T-helper 22 cell (primary cell): Measurements from ENCODE around the gene SPOCK2.

Experiments used
- DNase-seq: peaks from one replicate; pipeline ENCODE4 v3.0.0-alpha.2; 2020; ENCODE audit warnings: low read depth

The SPOCK2 gene

GRCh38 chr10:72011016-72011415 lies 77.3 kb downstream of the SPOCK2 start:
- DNase-seq: no peak

- no peak for DNase-seq
These were observed 77.9 kb downstream of the SPOCK2 start for GRCh38 chr10:72010234-72010973.

GRCh38 chr10:72009425-72010081 lies 78.8 kb downstream of the SPOCK2 start:
- DNase-seq: no peak

- no peak for DNase-seq
These were observed 79.3 kb downstream of the SPOCK2 start for GRCh38 chr10:72009051-72009424.
